NCI-H2107 (cell line): Measurements from ENCODE around the gene UMODL1.
"Not testable (repeated sequence)": the region's sequence is repeated elsewhere in the genome, so short reads cannot be mapped to it uniquely, and the experiment has no call there.

Experiments used
- DNase-seq: peaks from one replicate; lab custom pipeline; 2025; lab: John Stamatoyannopoulos, UW

The UMODL1 gene

DNA sequence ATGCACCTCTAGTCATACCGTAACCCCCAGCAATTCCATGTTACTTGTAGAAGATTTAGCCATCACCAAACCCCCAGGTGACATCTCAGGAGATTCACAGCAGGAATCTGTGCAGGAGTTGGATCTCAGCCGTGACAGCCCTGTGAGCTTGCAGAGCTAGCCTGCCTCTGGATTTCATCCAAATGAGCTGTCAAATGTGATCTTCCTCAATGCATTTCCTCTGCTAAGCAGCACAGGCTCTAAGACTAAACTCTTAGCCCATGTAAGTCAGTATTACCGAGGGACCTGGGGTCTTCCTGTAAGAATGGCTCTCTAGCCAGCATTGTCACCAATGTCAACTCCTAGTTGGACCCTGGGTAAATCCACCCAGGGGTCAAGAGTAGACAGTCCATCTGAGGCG is 41.7 kb downstream of the UMODL1 start:
- no peak for DNase-seq

DNA sequence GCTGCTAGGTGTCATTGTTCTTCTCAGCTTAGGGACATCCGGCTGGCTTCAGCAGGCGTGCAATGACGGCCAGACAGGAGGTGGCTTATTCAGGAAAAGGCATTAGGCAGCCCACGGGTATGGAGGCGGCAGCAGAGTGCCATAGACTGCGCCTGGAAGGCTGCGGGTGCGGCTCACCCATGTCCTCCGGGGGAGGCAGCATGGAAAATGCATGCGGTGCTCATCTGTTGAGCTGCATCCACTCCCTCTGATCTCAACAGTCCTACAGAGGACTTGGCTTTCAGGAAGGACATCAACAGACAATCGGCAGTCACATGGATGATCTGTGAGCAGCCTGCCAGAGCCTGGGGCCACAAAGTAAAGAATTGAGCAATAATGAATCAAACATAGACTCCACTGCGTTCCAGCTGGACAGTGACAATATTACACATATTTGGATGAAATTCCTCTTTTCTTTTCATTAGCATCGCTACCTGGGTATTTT is 42.9 kb downstream of the UMODL1 start:
- no peak for DNase-seq

DNA sequence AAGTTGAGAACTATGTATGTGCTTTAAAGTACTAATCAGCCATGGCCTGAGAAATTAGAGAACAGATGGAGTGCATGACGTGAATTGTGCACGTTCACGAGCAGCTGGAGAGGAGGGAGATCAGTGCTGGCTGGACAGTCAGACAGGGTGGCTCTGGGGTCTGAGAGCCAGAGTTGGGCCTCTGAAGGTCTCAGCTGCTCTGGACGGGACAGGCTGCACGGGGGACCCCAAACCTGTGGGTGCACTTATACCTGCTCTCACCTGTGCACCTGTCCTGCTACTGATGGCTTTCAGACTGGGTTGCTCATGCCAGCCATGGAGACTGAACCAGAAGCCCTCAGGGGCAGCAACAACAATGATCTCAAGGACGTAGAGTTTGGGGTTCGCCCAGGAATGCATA is 43.5 kb downstream of the UMODL1 start:
- DNase-seq, result no peak

DNA sequence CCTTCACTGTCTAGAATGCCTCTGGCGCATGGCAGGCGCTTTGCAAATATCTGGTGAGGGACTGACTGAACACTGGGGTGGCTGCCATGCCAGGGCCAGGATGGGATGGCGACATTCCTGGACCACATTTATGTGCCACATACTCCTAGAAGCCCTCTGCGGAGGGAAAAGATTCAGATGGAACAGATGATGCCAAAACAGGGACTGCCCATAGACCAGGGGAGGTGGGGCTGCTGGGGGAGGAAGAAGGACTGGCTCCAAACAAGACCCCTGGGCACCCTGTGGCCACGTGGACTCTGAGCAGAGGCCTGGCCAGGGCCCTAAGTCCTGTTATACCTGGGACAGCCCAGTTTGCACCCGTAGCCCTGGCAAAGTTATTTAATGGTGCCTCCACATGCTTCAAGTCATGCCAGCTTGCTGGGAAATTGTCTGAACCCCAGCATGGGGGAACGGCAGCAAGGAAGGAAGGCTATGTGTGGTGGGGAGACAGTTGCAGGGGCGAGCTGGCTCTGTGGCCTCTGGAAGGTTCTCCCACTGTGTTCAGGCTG is 44.1 kb downstream of the UMODL1 start:
- no peak for DNase-seq

DNA sequence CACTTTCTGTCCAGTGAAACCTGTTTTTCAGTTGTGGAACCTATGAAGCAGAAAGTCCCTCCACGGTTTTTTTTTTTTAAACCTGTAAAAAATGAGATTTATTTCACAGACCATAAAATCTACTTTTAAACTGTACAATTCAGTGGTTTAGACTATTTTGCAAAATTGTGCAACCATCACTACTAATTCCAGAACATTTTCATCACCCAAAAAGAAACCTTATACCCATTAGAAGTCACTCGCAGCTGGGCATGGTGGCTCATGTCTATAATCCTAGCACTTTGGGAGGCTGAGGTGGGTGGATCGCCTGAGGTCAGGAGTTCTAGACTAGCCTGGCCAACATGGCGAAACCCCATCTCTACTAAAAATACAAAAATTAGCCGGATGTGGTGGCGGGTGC is 45.4 kb downstream of the UMODL1 start:
- not testable (repeated sequence) for DNase-seq

DNA sequence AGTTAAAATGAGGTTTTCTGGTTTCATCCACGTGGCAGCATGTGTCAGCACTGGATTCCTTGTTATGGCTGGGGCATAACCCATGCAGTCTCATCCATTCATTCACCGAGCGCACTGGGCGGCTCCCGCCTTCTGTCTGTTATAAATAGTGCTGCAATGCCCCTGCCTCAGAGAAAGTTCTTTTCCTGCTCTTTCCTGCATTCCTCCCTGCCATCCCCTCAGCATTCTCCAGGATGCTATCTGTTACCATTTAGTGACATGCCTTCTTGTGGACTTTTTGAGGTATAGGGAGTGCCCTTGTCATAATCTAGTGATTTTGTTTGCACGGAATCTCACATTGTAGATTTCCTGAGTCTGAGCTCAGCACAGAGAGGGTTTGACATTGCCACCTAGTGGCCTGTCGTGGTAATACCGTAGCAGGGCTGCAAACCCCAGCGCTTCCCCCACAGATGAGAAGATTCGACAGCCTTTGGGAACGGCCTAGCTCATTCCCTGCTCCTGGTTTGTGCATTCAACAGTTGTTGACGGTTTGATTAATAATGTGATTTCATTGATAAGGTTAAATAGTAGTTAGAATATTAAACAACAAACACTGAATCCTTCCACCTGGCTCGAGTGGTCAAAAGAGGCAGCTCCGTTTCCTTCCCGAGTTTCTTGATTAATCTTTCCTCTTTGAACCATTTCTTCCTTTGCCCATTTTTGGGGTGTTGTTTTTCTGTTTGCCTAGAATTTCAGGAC is 46.3 kb downstream of the UMODL1 start:
- peak; percentile 72 for DNase-seq

DNA sequence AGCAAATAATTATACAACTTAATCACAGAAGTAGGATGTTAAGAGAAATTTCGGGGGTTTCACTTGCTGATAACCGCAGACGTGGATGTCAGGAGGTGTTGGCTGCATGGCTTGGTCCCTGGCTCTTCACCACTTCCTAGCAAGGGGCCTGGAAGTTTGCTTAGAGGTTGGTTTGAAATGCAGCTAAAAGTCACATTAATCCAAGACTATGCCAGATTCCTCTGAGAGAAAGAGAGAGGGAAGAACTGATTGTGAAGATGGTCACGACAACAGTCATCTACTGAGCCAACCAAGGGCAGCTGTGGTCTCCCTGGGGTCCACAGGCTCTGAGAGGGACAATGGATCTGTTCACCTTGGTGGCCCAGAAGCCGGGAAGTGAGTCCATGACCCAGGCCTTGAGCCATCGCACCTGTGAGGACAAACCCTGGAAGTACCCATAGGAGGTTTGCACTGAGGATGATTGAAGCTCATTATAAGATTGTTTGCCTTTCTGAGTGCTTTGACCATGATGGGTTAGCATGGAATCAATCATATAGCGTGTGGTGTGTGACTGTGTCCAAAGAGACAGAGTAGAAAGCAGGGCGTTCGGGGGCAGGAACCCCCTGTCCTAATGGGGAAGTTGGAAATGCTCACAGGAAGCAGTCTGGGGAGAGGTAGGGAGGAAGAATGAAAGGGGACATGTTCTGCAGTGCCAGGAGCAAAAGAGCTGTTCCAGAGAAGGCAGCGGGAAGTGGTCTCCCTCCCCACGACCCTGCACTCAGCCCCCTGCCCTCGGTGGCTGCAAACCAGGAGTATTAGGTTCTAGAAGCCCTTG is 47.1 kb downstream of the UMODL1 start:
- DNase-seq, result no peak

DNA sequence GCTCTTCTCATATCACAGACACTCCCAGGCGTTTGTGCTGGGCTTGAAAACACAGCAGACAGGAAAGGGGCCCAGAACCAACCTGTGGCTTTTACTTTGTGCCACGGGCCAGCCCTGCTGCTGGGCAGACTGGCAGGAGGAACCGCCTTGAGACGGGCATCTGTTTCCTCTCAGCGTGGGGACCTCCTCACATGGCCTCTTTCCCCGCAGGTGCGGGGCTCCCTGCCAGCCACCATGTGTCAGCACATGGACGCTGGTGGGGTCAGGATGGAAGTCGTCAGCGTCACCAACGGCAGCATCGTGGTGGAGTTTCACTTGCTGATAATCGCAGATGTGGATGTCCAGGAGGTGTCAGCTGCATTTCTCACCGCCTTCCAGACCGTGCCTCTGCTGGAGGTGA is 47.8 kb downstream of the UMODL1 start:
- DNase-seq, result no peak

DNA sequence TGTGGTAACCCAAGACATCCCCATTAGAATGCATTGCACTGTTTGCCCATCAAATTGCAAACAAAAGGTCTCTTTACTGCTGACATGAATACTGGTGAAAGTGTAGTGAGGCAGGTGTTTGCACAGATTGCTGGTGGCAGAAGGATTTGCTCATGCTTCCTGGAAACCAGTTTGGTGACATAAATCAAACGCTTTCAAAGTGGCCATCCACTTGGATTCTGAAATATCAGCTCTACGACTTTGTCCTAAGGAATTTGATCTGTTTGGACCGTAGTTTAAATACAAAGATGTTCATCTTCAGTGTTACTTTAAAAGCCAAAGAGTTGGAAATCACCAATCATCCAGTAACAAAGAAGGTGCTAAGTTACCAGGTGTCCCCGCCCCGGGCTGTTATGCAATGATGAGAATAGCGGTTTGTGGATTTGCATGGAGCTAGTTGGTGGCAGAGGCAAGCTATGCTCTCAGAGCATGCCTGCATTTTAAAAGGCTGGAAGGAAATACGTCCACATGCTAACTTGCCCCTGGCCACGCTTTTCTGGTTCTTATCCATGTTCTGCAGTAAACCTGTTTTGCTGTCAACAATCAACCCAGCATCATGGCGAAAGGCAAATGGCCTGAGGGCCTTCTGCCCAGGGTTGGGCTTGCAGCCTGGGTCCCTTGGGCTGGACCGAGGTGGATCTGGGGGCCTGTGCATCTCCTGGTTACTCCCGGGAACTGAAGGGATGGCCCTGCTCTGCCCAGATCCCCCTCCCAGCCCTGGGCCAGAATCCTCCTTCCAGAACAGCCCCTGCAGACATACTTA is 49.2 kb downstream of the UMODL1 start:
- DNase-seq, result peak; percentile 84

DNA sequence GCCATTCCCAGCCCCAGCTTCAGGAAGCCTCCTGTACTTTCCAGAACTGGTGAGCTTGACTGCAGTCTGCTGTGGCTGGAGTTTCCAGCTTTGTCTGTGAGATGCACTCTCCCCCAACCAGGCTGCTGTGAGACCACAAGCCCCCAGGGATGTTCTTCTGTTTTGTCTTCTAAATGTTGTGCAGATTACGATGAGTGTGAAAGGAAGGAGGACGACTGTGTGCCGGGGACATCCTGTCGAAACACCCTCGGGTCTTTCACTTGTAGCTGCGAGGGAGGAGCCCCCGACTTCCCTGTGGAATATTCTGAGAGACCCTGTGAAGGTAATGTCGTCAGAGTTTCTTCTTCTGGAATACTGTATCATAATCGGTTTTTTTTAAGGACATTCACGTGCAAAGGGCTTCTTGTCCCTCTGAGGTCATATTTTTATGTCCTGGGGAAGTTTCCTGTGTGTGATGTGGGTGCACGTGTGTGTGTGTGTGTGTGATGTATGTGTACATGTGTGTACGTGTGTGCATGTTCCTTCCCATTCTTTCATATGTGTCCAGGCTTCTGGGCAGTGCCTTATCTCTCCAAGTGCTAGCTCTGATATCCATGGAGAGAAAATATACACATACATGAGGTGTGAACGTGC is 49.9 kb downstream of the UMODL1 start:
- no peak for DNase-seq

DNA sequence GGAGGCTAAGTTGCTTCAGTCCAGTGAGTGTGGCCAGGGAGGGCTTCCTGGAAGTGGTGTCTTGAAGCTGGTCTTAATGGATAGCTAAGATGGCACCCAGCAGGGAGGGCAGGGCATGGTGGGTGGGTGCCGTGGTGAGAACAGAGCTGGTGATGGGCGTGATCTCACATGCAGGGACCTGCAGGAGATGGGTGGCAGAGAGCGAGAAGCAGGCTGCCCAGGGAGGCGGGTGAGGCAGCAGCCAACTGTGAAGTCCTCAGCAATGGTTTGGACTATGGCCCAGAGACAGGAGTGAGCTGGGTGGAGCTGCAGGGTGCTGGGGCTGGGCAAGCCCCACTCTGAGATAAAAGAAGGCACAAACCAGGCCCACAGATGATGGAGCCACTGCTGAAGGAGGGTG is 50.7 kb downstream of the UMODL1 start:
- no peak for DNase-seq

DNA sequence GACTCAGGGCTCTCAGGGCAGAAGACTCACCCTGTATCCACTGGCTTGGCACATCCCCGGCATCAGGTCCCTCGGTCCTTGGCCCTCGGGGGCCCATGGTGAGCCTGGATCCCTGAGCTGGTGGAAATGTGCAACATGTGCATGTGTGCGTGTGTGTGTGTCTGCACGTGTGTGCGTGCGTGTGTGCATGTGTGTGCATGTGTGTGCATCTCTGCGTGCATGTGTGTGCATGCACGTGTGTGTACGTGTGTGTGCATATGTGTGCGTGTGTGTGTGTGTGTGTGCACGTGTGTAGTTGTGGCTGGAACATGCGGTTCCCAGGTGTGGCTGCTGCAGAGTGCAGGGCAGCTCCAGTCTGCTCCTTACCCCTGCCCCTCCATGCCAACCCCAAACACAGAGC is 51.3 kb downstream of the UMODL1 start:
- no peak for DNase-seq

DNA sequence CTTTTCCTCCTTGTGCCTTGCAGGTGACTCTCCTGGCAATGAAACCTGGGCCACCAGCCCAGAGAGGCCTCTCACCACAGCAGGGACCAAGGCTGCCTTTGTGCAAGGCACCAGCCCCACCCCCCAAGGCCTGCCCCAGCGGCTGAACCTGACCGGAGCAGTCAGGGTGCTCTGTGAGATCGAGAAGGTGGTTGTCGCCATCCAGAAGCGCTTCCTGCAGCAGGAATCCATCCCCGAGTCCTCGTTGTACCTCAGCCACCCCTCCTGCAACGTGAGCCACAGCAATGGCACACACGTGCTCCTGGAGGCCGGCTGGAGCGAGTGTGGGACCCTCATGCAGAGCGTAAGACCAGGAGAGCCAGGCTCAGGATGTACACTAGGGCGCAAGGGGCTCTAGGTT is 51.7 kb downstream of the UMODL1 start:
- no peak for DNase-seq

DNA sequence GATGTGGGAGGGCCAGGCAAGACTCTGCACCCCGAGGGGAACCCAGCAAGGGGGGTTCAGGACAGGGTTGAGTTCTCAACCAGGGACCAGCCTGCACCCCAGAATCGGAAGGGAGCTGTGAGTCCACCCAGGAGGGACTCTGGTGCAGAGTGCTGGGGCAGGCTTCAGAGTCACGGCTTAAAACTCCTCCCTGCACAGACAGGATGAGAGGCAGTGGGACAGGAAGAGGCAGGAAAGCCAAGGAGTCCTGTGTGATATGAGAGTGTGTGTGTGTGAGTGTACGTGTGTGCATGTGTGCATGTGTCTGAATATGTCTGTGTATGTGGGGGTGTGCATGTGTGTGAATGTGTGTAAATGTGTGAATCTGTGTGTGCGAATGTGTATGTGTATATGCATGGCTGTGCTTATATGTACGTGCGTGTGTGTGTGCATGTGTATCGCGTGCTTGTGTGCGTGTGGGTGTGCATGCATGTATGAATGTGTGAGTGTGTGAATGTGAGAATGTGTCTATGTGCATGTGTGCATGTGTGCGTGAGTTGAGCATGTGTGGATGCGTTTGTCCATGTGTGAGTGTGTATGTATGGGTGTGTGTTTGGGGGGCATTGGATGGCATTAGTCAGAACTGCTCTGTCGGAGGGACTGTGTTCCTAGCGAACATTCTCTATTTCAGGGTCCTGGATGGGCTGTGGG is 52.2 kb downstream of the UMODL1 start:
- DNase-seq, result no peak

DNA sequence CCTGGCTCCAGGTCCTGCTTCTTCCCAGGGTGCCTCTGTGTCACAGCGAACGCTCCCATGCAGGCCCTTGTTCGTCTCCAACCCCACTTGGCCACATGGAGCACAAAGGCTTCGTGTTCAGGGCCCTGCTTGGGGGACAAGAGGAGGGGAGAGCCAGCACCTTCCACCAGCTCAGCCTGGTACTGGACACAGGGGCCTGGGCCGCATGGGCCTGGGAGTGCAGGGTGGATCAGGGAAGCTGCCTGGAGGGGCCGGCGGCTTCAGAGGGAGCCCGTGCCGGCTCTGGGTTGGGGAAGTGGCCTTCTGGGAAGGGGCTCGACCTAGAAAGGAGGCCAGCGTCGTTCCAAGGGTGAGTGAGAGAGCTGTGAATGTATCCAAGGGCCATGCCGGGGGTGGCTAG is 53.0 kb downstream of the UMODL1 start:
- DNase-seq, result no peak

DNA sequence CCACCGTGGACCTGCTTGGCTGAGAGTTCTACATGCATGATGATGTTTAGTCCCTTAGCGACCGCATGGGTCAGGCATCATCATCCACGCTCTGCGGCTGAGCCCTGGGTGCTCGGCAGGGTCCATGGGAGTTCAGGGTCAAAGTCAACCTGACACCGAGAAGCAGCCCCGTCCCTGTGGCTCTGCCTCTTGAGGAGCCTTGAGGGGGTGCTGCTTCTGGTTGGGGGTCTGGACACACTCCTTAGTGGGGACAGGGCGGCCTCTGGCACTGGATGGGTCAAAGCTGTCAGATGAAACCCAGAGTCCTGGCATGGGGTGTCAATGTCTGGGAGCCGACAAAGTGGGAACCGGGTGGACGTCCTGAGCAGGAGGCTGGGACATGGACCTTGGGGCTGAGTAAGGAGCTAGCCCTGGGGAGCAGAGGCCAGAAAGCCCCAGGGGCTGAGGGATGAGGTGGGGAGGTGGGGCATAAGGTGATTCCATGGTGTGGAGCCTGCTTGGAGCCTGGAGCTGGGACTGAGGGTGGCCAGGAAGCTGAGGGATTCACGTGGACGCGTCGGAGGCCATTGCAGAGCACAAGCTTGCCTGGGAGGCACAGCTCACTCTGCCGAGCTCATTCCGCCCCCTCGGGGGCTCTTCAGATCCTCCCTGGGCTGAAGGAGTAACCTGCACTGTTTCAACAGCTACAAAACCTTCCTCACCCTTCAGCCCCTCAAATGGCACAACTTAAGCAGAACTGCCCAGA is 53.9 kb downstream of the UMODL1 start:
- no peak for DNase-seq

DNA sequence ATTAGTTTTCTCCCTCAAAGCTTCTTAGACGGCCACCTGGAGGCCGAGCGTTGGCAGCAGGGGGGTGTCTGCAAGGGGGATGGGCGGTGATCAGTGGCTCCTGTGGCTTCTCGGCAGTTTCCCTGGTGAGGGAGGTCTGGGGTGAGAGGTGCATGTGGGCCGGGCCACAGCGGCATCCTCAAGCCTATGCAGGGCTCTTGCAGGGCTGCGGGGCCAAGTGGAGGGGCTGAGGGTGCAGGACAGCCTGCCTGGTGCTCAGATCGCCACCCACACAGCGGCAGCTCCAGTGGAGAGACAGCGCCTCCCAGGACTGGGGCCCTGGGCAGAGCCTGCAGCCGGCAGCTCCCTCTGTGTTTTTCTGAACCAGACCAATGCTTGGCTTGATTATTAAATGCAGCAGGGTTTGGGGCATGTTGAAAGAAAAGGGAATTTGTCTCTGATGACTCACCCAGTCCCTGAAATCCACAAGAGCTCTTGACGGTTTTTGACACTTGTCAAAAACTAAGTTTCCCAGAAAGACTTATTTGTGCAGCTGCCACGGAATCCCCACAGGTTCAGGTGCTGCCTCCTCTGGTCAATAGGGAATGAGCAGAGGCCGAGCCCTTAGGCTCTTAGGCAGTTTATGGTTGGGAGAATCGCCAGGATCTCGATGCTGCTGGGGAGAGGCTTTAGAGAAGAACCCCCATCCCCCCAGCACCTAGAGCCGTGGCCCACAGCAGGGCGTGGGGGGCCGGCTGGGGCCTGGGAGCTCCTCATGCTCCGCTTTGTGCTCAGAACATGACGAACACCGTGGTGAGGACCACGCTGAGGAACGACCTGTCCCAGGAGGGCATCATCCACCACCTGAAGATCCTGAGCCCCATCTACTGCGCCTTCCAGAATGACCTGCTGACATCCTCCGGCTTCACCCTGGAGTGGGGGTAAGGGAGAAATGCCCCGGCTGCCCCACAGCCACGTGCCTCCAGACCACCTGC is 54.7 kb downstream of the UMODL1 start:
- DNase-seq, result peak; percentile 54

DNA sequence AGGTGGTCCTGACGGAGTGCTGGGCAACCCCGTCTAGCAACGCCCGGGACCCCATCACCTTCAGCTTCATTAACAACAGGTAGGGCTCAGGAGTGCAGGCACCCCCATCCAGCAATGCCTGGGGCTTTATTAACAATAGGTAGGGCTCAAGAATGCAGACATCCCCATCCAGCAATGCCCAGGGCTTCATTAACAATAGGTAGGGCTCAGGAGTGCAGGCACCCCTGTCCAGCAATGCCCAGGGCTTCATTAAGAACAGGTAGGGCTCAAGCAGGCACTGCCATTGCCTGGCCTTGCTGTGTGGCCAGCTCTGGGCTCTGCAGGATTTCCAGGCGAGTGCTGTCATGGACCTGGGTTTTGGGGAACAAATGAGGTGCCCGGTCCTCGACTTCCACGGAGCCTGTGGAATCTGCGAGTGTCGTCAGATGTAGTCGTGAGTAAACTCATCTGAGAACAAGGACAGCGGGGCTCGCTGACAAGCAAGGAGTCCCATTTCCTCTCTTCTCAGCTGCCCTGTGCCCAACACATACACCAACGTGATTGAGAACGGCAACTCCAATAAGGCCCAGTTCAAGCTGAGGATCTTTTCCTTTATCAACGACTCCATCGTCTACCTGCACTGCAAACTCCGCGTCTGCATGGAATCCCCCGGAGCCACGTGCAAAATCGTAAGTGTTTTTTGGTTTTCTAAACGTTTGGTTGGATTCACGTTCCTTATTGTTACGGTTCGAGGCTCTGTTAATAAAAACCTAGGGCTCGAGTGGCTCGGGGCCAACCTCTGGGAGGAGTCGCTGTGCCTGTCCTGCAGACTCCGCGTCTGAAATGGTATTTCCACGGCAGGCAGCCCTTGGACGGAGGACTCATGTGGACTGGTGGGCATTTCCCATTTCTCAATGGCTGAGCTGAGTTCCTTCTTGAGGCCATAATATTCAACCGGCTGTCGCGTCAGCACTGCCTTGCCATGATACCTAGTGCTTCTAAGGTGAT is 56.3 kb downstream of the UMODL1 start:
- DNase-seq, result no peak
